Heart right ventricle (tissue), 16 donors: ENCODE results near the gene CMPK2. TPM values are rescaled to one million over a fixed set of nuclear protein-coding genes. Genes with fewer than 3 reads are reported as not detected.

Experiments
- ATAC-seq, 8 donors: fragments of 200-7000 bp; cut with Tn5 transposase; one replicate each; pipeline ENCODE4 v1.9.1; 2020; ENCODE audit warnings: mild to moderate bottlenecking in 8 of 8, moderate library complexity in 8 of 8, moderate number of reproducible peaks in 1 of 8
- DNase-seq, 2 donors: peaks; one replicate each; pipeline ENCODE4 v3.0.0-alpha.2; 2020
- H3K27ac ChIP-seq, 10 donors: fragments of 200-600 bp; sonication (generic) in 2 of 10; one replicate each; pipeline versions ENCODE4 v1.5.0 to v1.8.0; 2020 to 2022; ENCODE audit warnings: mild to moderate bottlenecking in 3 of 10
- H3K27me3 ChIP-seq, 7 donors: fragments of 200-600 bp; one replicate each; pipeline ENCODE4 v1.8.0; 2021 to 2022; ENCODE audit warnings: mild to moderate bottlenecking in 2 of 7
- H3K36me3 ChIP-seq, 9 donors: fragments of 200-600 bp; sonication (generic) in 1 of 9; one replicate each; pipeline versions ENCODE4 v1.5.0 to v1.8.0; 2020 to 2022; ENCODE audit warnings: mild to moderate bottlenecking in 2 of 9
- H3K4me1 ChIP-seq, 9 donors: fragments of 200-600 bp; sonication (generic) in 1 of 9; one replicate each; pipeline versions ENCODE4 v1.5.0 to v1.8.0; 2020 to 2022; ENCODE audit warnings: mild to moderate bottlenecking in 4 of 9
- H3K4me3 ChIP-seq, 10 donors: fragments of 200-600 bp; sonication (generic) in 2 of 10; one replicate each; pipeline versions ENCODE4 v1.5.0 to v1.8.0; 2020 to 2022; ENCODE audit warnings: mild to moderate bottlenecking in 7 of 10, moderate library complexity in 2 of 10
- H3K9me3 ChIP-seq, 11 donors: fragments of 200-600 bp in 10 of 11; sonication (generic) in 2 of 11; one replicate each; pipeline versions ENCODE4 v1.5.0 to v1.8.0; 2013 to 2022; ENCODE audit warnings: mild to moderate bottlenecking in 2 of 11, control low read depth in 1 of 11, moderate library complexity in 1 of 11
- WGBS, 2 donors: extraction: QIAGEN DNeasy Blood & Tissue Kit; methylation state at CpG; one replicate each; pipeline ENCODE4 v1.1.7; 2013; ENCODE audit warnings: inconsistent platforms in 1 of 2; 5-methylcytosine and 5-hydroxymethylcytosine counted together
- intact Hi-C, 10 donors: fragments of 100-400 bp; cut with DNase I; formaldehyde crosslinking; loops; one replicate each; pipeline versions ENCODE4 v1.11.1 to v1.14.2; 2022
- polyA plus RNA-seq, 2 donors: library from polyadenylated mRNA; stranded (reverse); fragments of 200-250 nt; gene quantifications; one replicate each; pipeline ENCODE4 v1.2.3, GENCODE V29; 2013
- total RNA-seq, 10 donors: library from RNA; stranded (reverse); fragmentation: NEBNext Ultra II Directional in 3 of 10; extraction: Animal tissue kit (Norgen Biotek cat#: 25700) in 3 of 10; gene quantifications; one replicate each; pipeline versions ENCODE4 v1.2.1 to v1.2.4, GENCODE V29; 2021 to 2023
- TF ChIP-seq, protein P1 (sequence below), 9 donors: fragments of 200-600 bp; sonication (generic) in 2 of 9; IDR thresholded peaks; one replicate each; pipeline versions ENCODE4 v1.5.0 to v1.8.0; 2021 to 2022; ENCODE audit warnings: antibody characterized with exemption in 9 of 9, mild to moderate bottlenecking in 5 of 9, moderate library complexity in 1 of 9
- donor health status: Arrhythmogenic right ventricular cardiomyopathy.
- donor health status: ischemic (EF 13 %, LVEDD 7.1; RV severe dilation, severe dysfunction).
- donor health status: healthy with polysubstance abuse.
- donor health status: DM: no; HTN: yes; CAD: no.
- donor health status: DM: no; HTN: no; CAD: no.
- donor health status: ischemic (EF 25% LVEDD 6.9; RV normal size, moderate dysfunction).
- donor health status: ischemic (EF 25% LVEDD 5.7; RV mildly dilated, moderate dysfunction).
- donor health status: healthy.
- donor health status: DM: yes; HTN: yes; CAD: no.
- donor health status: Ischemic cardiomyopathy.
- donor health status: ischemic (EF 35%, LVEDD 5.7; RV mildly dilated, moderate dysfunction).
- donor health status: nonischemic (EF 11% LVEDD 7.7; RV severe dilation, severe dysfunction).
- donor health status: DM: yes; HTN: yes; CAD: no.
- donor health status: PGD.
- donor health status: ischemic (EF 29% LVEDD 5.4; RV normal size, mild dysfunction).
- donor health status: nonischemic (EF 23%, LVEDD 6.1; RV moderate dilation, normal function).

Gene CMPK2
- total and polyA plus RNA-seq, 12 donors: 2.4 to 21.4 (median 5.7) TPM

DNA sequence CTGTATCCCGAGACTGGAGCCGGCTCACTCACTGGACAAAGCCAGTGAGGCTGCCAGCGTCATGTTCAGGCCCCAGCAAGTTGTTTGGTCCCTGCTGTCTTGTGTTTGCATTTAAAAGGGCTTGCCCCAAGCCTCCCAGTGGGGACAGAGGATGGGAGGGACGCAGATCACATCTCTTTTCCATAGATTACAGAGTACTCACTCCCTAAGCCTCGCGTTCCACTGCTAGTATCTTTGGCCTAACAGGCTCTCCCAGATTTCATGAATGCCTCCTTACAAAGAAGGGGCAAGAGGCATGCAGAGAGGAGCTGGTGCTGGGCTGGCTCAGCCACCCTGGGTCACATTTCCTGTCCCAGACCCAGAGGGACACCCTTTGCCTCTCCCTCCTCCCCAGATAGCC, 59.1 kb downstream of the CMPK2 start:
- 58 to 67% methylated on average over 6 of the region's 6 CpGs for WGBS, 2 donors
- H3K4me1 ChIP-seq: no peaks in the 10 kb centered on the region
- DNase-seq (no peak), ATAC-seq (no peak)
- H3K36me3 ChIP-seq: no peaks in the 10 kb centered on the region
- H3K27ac ChIP-seq: no peak overlapping the region
- H3K27me3 ChIP-seq: peaks cover 0 to 41% (median 8%) of the 10 kb centered on the region in 7 donors
- no peaks in the 10 kb centered on the region for H3K9me3 ChIP-seq
- no peak overlapping the region for H3K4me3 ChIP-seq
- intact Hi-C loops: no loop called here
- TF ChIP-seq, protein P1, sequence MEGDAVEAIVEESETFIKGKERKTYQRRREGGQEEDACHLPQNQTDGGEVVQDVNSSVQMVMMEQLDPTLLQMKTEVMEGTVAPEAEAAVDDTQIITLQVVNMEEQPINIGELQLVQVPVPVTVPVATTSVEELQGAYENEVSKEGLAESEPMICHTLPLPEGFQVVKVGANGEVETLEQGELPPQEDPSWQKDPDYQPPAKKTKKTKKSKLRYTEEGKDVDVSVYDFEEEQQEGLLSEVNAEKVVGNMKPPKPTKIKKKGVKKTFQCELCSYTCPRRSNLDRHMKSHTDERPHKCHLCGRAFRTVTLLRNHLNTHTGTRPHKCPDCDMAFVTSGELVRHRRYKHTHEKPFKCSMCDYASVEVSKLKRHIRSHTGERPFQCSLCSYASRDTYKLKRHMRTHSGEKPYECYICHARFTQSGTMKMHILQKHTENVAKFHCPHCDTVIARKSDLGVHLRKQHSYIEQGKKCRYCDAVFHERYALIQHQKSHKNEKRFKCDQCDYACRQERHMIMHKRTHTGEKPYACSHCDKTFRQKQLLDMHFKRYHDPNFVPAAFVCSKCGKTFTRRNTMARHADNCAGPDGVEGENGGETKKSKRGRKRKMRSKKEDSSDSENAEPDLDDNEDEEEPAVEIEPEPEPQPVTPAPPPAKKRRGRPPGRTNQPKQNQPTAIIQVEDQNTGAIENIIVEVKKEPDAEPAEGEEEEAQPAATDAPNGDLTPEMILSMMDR (IDR thresholded peaks at IDR 0.05): no peak

DNA sequence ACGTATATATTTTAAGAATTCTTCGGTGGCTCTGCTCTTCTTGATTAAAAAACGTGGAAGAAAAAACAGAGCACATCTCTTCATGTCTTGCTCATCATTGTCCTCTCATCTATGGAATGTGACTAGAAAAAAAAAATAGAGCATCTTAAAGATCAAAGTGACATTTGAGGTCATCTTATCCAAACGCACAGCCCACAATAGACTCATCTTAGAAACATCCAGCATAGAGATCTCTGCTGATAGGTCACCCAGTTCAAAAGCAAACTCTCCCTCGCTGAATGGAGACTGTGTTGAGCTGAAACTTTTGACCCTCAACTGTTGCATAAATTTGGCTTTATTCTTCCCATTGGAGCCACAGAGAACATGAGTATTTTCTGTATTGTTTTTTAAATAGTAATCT, 65.2 kb downstream of the CMPK2 start:
- intact Hi-C loops: no loop called here
- Histone ChIP-seq H3K9me3 (no peaks in the 10 kb centered on the region), H3K27me3 (peaks cover 0 to 16% (median 3%) of the 10 kb centered on the region in 7 donors), H3K36me3 (no peaks in the 10 kb centered on the region), H3K4me3 (no peak overlapping the region), H3K4me1 (no peaks in the 10 kb centered on the region), H3K27ac (no peak overlapping the region)
- ATAC-seq (no peak), DNase-seq (no peak)
- WGBS, 2 donors: 67% methylated on average over 5 of the region's 5 CpGs
- TF ChIP-seq, protein P1 (IDR thresholded peaks at IDR 0.05): no peak

Other genes starting within 250 kb of the CMPK2 start
- 10 to 100 TPM in 2 of 10 donors, 1 to 10 TPM in 8; 3.9 to 16.1 (median 6.0) TPM for gene RSAD2, start 11.9 kb upstream of the CMPK2 start, total RNA-seq
- gene RSAD2, start 11.9 kb upstream of the CMPK2 start, polyA plus RNA-seq: 1 to 10 TPM; 1.6 to 3.4 TPM
- gene RNF144A, start 51.5 kb upstream of the CMPK2 start, total RNA-seq: 10 to 100 TPM in 8 of 10 donors, 1 to 10 TPM in 2; 9.2 to 19.7 (median 11.9) TPM
- gene RNF144A, start 51.5 kb upstream of the CMPK2 start, polyA plus RNA-seq: 1 to 10 TPM; 3.6 to 4.9 TPM